HG02623 (cell line): Measurements from ENCODE around the gene VIPR2.
"Not testable (repeated sequence)": the region's sequence is repeated elsewhere in the genome, so short reads cannot be mapped to it uniquely, and the experiment has no call there.

Experiments
- ATAC-seq: cut with Tn5 transposase; IDR thresholded peaks from one replicate; pipeline ENCODE4 v1.9.1; 2021; ENCODE audit warnings: moderate library complexity; ENCODE audit not compliant: unreplicated experiment

VIPR2 gene

DNA sequence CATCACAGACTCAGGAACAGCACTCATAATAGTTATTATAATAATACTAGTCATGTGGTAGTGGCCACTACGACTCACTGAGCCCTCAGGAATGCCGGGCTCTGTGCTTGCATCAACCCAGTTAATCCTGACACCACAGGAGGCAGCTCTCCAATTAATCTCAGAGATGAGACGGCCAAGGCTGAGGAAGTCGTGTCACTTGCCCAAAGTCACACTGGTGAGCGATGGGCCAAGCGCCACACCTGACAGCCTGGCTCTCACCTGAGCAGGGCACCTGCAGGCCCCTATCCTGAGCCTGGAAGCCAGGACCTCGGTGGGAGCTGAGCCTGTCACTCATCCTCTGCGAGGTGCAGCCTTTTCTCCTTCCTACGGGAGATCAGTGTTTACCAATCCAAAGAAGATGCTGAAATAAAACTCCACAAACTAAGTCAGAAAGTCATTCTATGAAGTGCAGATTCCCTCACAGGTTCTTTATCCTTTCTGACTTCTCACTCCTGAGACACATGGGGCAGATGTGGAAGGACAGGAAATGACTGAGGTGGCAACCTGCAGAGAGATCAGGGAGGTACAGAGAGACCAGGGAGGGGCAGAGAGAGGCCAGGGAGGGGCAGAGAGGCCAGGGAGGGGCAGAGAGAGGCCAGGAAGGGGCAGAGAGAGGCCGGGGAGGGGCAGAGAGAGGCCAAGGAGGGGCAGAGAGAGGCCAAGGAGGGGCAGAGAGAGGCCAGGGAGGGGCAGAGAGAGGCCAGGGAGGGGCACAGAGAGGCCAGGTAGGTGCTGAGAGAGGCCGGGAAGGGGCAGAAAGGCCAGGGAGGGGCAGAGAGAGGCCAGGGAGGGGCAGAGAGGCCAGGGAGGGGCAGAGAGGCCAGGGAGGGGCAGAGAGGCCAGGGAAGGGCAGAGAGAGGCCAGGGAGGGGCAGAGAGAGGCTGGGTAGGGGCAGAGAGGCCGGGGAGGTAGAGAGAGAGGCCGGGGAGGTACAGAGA lies 38.5 kb downstream of the VIPR2 start:
- no peak for ATAC-seq

DNA sequence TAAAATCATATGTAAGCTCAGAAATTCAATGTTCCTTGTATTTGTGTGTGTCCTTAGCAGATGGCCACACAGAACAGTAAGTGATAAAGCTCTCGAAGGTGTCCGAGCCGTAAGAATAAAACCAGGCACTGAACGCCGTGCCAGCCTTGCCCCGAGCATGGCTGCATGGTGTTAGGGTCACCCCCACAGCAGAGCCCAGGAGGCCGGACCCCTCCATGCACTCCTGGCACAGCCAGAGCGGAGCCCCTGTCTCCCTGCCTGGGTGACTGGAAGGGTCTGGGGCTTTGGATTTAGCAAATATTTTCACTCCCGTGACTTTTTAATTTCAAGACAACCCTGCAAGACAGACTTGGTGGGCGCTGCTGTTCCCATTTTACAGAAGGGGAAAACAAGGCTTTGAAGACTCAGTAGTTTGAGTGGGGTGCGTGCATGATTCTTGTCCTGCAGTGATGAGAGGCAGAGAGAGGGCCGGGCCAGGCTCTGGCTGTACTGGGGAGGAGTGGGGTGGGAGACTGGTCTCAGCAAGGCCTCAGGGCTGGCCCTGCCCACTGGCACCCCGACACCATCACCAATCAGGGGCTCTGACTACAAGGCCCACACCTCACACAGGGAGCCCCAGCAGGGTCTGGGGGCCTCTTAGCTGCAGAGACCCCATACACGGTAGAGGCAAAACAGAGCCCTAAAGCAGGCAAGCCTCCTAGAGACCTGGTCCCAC lies 39.4 kb downstream of the VIPR2 start:
- ATAC-seq, result no peak

DNA sequence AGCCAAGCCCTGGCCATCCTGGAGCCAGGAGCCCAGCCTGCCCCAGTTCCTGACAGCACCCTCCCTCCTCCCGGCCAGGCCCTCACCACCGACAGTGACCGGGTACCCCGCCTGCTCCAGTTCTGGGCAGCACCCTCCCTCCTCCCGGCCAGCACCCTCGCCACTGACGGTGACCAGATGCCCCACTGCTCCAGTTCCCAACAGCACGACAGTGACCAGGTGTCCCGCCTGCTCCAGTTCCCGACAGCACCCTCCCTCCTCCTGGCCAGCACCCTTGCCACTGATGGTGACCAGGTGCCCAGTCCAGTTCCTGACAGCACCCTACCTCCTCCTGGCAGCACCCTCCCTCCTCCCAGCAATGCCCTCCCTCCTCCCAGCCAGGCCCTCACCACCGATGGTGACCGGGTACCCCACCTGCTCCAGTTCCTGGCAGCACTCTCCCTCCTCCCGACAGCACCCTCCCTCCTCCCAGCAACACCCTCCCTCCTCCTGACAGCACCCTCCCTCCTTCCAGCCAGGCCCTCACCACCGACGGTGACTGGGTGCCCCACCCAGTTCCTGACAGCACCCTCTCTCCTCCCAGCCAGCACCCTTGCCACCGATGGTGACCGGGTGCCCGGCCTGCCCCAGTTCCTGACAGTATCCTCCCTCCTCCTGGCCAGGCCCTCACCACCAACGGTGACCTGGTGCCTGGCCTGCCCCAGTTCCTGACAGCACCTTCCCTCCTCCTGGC lies 40.3 kb downstream of the VIPR2 start:
- no peak for ATAC-seq

DNA sequence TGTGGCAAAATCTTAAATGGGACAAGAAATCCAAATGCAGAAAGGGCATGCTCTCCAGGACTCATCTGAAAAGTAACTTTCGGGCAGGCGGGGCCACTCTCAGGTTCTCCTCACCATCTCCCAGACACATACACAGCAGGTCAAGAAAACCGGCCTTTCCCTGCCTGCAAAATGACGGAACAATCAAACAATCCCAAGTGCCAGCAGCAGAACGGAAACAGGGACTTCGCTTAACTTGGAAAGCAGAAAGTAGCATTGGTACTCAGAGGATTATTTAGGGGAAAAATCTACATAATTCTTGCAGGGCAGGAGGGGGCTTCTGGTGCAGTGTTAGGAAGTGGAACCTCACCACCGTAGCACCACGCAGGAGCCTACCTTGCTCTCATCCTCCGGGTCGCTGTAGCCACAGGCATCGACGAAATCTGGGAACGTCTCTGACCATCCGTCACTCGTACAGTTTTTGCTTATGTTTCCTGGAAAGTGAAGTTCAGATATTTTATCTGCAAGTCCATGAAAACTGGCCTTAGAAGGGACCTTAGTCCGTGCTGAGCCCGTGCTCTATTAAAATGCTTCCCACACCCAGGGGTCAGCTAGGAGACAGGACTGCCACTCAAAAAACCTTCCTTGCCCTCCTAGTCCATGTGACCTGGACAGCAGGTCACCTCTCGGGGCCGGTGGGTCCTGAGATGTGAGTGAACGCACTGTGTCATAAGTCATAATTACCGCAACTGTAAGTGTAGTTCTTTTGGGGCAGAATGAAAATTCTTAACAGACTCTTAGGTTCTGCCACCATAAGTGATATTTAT lies 41.1 kb downstream of the VIPR2 start:
- ATAC-seq, result no peak

DNA sequence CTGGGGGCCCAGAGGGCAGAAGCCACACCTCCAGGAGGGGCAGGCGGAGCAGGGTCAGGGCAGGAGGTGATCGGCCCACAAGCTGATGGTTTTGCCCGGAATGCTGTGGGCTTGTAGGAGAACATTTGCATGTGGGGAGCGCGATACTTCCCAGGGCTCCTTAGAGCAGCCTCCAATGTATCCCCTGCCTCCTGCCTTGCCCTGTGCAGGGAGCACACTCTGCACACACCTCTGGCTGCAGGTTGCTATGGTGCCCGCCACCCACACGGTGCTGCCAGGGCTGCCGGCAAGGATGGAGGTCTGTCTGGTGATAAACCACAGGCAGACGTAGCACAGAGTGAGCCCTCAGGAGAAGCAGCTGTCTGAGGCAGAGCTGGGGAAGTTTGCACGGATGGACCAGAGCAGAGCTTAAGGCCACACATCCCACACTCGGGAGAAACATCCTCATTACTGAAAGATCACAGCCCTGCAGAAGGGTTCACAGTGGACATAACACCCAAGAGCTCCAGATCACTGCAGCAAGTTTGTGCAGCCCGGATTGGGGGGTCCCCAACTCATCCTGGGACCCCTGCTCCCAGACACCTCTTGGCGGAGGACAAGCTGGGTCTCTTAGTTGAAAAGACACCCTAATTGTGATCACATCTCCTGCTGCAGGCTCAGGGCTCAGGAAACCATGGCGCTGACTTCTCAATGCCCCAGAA lies 41.8 kb downstream of the VIPR2 start:
- no peak for ATAC-seq

DNA sequence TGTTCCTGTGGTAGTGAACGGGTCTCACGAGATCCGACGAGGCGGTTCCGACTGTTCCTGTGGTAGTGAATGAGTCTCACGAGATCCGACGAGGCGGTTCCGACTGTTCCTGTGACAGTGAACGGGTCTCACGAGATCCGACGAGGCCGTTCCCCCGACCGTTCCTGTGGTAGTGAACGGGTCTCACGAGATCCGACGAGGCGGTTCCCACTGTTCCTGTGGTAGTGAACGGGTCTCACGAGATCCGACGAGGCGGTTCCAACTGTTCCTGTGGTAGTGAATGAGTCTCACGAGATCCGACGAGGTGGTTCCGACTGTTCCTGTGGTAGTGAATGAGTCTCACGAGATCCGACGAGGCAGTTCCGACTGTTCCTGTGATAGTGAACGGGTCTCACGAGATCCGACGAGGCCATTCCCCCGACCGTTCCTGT lies 43.0 kb downstream of the VIPR2 start:
- not testable (repeated sequence) for ATAC-seq

DNA sequence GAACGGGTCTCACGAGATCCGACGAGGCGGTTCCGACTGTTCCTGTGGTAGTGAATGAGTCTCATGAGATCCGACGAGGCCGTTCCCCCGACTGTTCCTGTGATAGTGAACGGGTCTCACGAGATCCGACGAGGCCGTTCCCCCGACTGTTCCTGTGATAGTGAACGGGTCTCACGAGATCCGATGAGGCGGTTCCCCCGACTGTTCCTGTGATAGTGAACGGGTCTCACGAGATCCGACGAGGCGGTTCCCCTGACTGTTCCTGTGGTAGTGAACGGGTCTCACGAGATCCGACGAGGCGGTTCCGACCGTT lies 43.6 kb downstream of the VIPR2 start:
- ATAC-seq, result not testable (repeated sequence)

DNA sequence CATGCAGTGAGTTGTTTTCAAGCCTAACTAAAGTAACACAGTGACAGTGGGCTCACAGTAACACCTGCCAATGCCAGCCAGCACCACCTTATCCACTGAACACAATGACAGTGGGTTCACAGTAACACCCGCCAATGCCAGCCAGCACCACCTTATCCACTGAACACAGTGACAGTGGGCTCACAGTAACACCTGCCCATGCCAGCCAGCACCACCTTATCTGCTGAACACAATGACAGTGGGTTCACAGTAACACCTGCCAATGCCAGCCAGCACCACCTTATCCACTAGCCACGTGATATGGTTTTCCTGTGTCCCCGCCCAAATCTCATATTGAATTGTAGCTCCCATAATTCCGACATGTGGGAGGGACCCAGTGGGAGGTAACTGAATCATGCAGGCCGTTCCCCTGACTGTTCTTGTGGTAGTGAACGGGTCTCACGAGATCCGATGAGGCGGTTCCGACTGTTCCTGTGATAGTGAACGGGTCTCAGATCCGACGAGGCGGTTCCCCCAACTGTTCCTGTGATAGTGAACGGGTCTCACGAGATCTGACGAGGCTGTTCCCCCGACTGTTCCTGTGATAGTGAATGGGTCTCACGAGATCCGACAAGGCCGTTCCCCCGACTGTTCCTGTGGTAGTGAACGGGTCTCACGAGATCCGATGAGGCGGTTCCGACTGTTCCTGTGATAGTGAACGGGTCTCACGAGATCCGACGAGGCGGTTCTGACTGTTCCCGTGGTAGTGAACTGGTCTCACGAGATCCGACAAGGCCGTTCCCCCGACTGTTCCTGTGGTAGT lies 44.2 kb downstream of the VIPR2 start:
- not testable (repeated sequence) for ATAC-seq

DNA sequence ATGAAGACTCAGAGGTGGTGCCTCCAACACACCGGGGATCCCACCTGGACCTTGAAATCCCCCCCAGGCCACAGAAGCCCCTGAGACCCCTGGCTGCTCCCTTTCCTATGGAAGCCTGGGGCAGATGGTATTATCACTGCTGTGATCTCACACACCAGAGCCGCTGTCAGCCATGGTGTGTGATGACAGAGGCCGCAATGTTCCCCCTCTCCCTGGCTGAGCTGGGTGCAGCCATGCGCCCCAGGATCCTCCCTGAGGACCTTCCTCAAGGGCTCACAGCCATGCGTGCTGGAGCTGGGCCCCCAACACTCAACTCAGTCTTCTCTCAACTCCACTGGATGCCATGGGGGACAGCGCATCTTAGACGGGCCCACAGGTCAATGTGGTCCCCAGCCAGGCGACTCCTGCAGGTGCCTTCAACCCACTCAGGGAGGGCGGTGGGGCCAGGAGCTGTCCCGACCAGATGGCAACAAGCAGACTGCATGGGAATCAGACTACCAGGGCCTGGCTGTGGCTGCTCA lies 44.9 kb downstream of the VIPR2 start:
- ATAC-seq, result no peak

DNA sequence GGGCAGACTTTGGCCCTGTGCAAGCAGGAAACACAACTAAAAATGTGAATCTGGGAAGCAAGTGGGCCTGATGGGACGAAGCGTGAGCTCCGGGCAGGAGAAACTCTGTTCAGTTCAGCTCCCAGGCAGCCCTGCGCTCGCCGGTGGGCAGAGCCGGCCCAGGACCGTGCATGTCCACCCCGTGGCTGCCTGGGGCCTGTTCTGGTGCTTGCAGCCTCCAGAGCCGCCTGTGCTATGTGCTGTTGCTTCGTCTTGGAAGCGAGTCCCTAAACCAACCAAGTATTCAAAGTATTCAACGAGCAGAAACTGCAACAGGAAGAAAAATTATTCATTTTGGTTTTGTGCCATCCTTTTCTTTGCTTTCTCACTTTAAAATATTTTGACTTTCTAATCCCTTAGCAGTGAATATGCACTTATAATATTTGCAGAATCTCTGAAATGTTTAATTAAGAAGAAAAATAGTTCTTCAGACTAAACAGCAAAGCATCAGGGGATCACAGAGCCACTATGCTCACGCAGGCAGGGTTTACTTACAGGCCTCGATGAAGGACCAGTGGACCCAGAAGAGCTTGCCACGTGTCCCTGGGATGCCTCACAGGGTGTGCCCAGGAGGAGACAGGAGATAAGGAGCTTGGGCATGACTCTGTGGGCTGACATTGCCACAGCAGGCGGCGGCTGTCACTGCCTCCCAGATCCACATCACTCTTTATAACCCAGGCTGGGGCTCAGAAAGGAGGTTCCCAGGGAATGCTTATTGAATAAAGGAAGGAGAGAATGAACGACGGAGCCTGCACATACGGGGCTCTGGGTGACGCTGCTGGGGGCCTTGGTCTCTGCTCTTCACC lies 45.6 kb downstream of the VIPR2 start:
- ATAC-seq, result no peak

DNA sequence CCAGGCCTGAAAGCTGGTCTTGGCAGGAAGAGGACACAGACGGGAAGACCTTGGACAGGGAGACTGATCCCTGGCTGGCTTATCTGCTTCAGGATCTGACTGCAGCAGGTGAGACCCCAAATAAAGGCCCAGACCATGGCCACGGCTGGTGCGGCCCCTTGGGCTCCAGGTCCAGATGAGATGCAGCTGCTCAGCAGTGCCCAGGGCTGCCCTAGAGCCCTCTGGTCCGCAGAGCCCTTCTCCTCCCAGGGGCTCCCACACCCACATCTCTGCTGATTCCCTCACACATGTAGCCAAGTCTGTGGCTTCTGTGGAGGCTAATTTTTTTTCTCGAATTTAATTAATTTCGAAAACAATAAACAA lies 46.3 kb downstream of the VIPR2 start:
- ATAC-seq, result no peak

DNA sequence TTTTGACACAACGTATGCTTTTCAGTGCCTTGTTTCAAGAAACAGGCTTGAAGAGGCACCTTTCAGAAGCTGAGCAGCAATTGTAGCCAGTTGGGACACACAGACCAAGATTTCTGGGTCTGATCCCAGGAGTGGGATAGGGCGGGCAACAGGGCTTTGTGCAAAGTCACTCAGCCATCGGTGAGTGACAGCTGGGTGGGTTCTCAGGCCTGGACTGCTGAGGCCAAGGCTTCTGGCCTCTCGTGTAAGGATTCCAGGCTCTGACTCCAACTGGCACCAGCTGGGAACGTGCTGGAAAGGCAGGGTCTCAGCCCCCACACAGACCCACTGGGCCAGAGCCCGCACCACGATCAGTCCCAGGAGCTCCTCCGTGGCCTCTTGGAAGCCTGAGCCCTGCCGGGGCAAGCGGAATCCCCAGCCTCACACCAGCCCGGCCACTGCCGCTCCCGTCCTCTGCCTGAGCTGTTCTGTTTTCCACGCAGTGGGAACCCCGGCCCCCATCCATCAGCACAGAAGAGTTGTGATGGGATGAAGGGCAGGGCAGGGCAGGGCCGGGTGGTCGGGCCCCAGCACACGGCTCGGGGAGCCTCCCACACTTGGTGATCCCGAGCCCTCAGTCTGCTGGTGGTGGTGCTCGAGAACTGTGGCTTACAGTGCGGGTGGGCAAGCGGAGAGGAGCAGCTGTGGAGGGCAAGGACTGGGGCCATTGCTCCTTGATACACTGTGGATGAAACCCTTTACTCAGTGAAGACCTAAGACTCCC lies 46.8 kb downstream of the VIPR2 start:
- ATAC-seq, result no peak

DNA sequence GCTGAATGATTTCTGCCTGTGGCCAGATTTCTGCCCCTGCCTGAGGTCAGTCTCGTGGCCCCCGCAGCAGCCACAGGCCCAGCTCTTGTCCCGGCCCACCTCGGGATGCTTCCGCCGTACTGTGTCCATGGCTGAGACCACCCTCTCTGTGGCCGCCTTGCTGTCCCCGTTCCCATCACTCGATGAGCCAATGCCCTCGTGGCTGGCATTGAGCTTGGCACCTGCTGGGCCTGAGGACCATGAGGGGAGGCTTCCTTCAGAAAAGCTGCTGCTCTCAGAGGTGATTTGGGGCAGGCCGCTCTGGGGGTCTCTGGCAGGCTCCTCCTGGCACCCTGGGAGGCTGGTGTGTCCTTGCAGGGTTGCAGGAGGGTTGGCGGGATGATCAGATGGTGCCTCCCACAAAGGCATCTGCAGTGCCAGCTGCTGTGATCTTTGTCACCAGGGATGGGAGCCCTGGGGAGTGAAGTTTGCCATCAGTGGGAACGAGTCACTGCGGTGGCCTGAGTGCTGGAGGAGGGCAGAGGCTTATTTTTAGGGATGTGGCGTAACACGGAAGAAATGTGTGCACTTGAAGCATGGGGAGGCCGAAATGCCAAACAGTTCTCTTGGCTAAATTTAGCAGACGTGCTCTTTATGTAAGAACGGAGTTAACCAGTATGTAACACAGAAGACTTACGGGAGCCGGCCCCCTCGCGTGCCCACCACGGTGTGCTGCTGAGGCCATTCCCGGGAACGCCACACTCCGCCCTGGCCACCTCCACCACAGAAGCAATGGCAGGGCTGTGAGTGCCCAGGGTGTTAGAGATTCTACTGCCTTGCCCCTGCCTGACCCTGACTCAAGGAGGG lies 47.7 kb downstream of the VIPR2 start:
- no peak for ATAC-seq

DNA sequence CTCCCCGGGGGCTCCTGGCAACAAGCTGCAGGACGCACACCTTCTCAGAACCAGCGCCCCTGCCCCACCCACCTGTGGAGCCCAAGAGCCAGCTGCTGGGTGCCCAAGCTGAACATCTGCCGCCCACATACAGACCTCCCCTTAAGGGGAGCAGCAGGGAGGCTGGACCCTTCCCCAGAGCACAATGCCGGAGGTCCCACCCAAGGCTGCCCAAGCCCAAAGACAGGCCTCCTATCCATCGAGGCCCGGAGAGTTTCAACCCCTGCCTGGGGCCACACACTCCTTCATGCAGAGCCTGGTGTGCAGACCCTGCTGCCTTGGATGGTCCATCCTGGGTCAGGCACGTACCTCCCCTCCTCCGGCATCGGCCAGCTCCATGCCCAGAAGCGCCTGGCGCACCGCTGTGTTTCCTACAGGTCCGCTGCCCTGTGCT lies 48.7 kb downstream of the VIPR2 start:
- ATAC-seq, result no peak

DNA sequence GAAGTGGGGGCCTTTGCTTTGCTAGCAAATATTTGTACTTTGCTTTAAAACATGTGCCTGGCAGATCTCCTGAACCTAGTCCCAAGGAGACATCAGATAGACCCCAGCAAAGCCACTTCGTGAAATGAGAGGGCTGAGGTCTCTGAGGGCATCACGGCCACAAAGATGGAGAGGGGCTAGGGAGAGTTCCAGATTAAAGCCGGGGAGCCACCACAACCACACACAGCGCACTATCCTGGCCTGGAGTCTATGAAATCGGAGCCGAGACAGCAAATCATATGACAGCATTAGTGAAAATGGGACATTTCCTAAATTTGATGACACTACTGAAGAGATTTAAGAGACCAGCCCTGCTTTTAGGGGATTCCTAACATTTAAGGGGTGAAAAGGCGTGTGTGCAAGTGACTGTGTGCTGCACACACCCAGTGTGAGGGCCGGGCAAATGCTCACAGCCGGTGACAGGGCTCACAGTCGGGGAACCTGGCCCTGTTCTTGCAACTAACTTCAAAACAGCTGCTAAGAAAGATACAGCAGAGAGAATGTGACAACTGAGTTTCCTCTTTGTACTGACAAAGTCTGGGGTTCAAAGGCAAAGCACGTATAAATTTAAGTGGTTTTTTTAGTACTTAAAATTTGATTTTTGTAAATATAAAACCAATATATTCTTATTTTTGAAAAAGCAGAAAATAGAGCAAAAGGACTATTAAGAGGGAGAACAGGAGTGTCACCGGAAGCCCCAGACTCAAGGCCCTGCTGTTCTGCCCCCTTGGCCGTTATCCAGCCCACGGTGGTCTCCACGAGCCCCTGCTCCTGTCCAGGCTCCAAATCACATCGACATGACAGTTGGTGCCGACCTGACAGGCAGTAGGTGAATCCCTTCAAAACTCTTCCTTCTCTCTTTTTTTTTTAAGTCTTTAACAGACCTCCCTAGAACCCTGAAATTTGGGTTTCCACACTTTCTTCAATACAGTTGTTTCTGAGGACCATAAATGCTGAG lies 49.5 kb downstream of the VIPR2 start:
- no peak for ATAC-seq
